SW 1271 (cell line): ENCODE measurements around the gene PGLYRP4.

Source experiments
- DNase-seq, 2 experiments: peaks; one replicate each; lab custom pipeline; 2025; lab: John Stamatoyannopoulos, UW

Gene PGLYRP4

GRCh38 chr1:153288634-153289275 lies 59.9 kb downstream of the PGLYRP4 start:
- no peak for DNase-seq
